Prostate gland (tissue), 2 donors: ENCODE measurements around the gene GNAS-AS1. TPM values are rescaled to one million over a fixed set of nuclear protein-coding genes. Genes with fewer than 3 reads are reported as not detected.
A peak's percentile ranks its signal among the peaks of the same experiment; 100 is the strongest.

ENCODE experiments used
- DNase-seq: peaks from one replicate; pipeline ENCODE4 v3.0.0-alpha.2; 2019; ENCODE audit warnings: low spot score
- H3K27ac ChIP-seq, 2 donors: fragments of 200-600 bp; sonication (generic); 2 replicates each; pipeline ENCODE4 v1.5.1; 2017 to 2019
- H3K27me3 ChIP-seq: fragments of 200-600 bp; sonication (generic); replicated peaks from 2 replicates; pipeline ENCODE4 v1.5.1; 2019; ENCODE audit not compliant: insufficient read depth
- H3K36me3 ChIP-seq, 2 donors: fragments of 200-600 bp; sonication (generic); 1 replicate in 1 of 2; 2 replicates in 1 of 2; pipeline versions ENCODE4 v1.5.1 to v1.8.1; 2017 to 2019
- H3K4me1 ChIP-seq: fragments of 200-600 bp; sonication (generic); replicated peaks from 2 replicates; pipeline ENCODE4 v1.5.1; 2019
- H3K4me3 ChIP-seq, 2 donors: fragments of 200-600 bp; sonication (generic); 2 replicates each; pipeline ENCODE4 v1.5.1; 2017 to 2019
- H3K9me3 ChIP-seq: fragments of 200-600 bp; sonication (generic); 2 replicates; pipeline ENCODE4 v1.5.1; 2017
- POLR2A ChIP-seq: fragments of 450-650 bp; IDR thresholded peaks from one replicate; pipeline ENCODE4 v1.6.1; 2016; ENCODE audit warnings: antibody characterized with exemption, mild to moderate bottlenecking
- POLR2AphosphoS5 ChIP-seq: sonication (generic); formaldehyde crosslinking; IDR thresholded peaks from one replicate; pipeline ENCODE4 v1.6.1; 2017; ENCODE audit warnings: antibody characterized with exemption
- WGBS: methylation state at CpG from one replicate; pipeline ENCODE4 v1.1.5; 2018; 5-methylcytosine and 5-hydroxymethylcytosine counted together
- intact Hi-C: fragments of 100-400 bp; cut with DNase I; formaldehyde crosslinking; loops from one replicate; pipeline ENCODE4 v1.14.2; 2022
- total RNA-seq, 2 donors: library from RNA; depleted of rRNA; stranded (reverse); fragments of >200 nt; gene quantifications; one replicate each; pipeline ENCODE4 v1.1.0, GENCODE V29; 2016
- TF ChIP-seq, protein P1 (sequence below), 4 experiments: fragments of 200-600 bp in 2 of 4; fragments of 450-650 bp in 2 of 4; sonication (generic) in 2 of 4; IDR thresholded peaks; 1 replicate in 3 of 4; 2 replicates in 1 of 4; pipeline ENCODE4 v1.5.1; 2016 to 2019; ENCODE audit warnings: antibody characterized with exemption in 4 of 4, mild to moderate bottlenecking in 2 of 4, moderate library complexity in 2 of 4

GNAS-AS1 gene
- total RNA-seq, 2 donors from 2014 or later, result 0.50 to 1.8 TPM

DNA sequence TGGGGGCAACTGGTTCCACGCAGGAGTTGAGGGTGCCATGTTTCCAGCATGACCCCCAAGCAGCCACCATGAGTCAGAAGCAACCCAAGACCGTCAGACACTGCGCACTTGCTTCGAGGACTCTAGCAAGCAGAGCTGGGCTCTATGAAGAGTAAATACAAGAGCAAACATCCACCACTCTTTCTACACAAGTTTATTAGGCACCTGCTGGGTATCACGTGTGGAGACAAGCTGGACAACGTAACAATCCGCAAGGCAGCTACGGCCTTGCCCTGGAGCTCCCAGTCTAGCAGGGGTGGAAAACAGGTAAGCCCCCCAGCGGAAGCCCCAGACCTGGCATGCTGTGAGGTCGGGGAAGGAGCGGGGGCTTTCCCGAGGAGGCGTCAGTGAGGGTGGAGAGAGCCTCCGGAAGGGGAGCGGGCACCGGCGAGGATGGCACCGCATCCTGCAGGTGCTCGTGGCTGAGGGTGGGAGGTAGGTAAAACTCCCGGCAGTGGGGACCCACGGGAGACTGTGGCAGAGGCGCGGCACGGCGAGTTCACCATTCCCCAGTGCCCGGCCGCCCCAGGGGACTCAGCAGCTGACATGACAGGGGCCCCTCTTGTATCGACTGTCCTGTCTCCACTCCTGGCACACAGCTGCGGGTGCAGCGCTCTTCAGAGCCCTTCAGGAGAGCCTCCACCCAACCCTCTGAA is 33.6 kb downstream of the GNAS-AS1 start:
- no peaks in the 10 kb centered on the region for H3K4me1 ChIP-seq
- no peaks in the 10 kb centered on the region for H3K36me3 ChIP-seq
- H3K9me3 ChIP-seq, result no peaks in the 10 kb centered on the region
- no peak overlapping the region for H3K27ac ChIP-seq
- 75% methylated on average over 30 of the region's 30 CpGs for WGBS
- intact Hi-C loops, result no loop called here
- TF ChIP-seq POLR2AphosphoS5 (peak; percentile 82), POLR2A (no peak)
- H3K4me3 ChIP-seq, result no peak overlapping the region
- H3K27me3 ChIP-seq, result no peaks in the 10 kb centered on the region
- DNase-seq, result peak; percentile 53

DNA sequence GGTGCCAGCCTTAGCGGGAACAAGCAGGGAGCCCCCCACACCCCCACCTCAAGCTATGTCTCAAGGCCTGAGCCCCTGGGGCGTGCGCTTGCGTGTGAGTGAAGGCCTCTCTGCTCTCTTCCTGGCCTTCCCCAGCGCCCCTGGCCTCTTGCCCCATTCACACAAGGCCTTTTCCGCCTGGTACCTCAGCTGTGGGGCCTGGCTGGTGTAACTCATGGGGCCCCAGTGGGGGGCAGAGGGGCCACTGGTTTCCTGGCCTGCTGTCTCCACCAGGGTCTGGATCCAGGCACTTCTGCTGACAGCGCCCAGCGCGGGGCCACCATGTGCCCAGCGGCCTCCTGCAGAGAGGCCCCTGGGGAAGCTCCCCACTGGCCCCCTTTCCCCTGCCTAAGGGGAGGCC is 34.7 kb downstream of the GNAS-AS1 start:
- no peak for TF ChIP-seq POLR2AphosphoS5
- TF ChIP-seq, protein P1, sequence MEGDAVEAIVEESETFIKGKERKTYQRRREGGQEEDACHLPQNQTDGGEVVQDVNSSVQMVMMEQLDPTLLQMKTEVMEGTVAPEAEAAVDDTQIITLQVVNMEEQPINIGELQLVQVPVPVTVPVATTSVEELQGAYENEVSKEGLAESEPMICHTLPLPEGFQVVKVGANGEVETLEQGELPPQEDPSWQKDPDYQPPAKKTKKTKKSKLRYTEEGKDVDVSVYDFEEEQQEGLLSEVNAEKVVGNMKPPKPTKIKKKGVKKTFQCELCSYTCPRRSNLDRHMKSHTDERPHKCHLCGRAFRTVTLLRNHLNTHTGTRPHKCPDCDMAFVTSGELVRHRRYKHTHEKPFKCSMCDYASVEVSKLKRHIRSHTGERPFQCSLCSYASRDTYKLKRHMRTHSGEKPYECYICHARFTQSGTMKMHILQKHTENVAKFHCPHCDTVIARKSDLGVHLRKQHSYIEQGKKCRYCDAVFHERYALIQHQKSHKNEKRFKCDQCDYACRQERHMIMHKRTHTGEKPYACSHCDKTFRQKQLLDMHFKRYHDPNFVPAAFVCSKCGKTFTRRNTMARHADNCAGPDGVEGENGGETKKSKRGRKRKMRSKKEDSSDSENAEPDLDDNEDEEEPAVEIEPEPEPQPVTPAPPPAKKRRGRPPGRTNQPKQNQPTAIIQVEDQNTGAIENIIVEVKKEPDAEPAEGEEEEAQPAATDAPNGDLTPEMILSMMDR (IDR thresholded peaks at IDR 0.05), result no peak
- TF ChIP-seq POLR2A, result no peak
- Histone ChIP-seq H3K4me3 (no peak overlapping the region), H3K27me3 (no peaks in the 10 kb centered on the region), H3K36me3 (no peaks in the 10 kb centered on the region), H3K9me3 (no peaks in the 10 kb centered on the region), H3K4me1 (no peaks in the 10 kb centered on the region), H3K27ac (no peak overlapping the region)
- no peak for DNase-seq
- 91% methylated on average over 10 of the region's 10 CpGs for WGBS
- intact Hi-C loops, result no loop called here

DNA sequence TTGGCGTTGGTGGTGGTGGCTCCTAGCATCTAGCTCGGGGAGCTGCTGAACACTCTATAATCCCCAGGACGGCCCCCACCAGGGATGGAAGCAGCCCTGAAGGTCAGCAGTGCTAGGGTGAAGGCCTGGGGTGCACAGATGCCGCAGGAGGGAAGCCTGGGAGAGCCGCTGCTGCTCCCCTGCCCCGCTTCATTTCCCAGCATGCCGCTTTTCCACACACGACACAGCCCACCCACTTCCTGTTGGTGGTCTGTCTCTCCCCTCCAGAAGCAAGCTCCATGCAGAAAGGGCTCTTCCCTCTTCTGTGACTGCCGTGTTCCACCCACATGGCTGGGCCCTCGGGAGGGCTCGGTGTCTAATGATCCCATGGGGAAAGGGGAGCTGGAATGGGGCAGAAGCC is 35.3 kb downstream of the GNAS-AS1 start:
- no peaks in the 10 kb centered on the region for H3K4me1 ChIP-seq
- intact Hi-C loops, result no loop called here
- no peaks in the 10 kb centered on the region for H3K27me3 ChIP-seq
- no peak for DNase-seq
- no peaks in the 10 kb centered on the region for H3K36me3 ChIP-seq
- H3K4me3 ChIP-seq, result no peak overlapping the region
- 84% methylated on average over 11 of the region's 11 CpGs for WGBS
- no peak for TF ChIP-seq POLR2AphosphoS5
- TF ChIP-seq, protein P1 (IDR thresholded peaks at IDR 0.05), result no peak
- TF ChIP-seq POLR2A, result no peak
- no peaks in the 10 kb centered on the region for H3K9me3 ChIP-seq
- H3K27ac ChIP-seq, result no peak overlapping the region

DNA sequence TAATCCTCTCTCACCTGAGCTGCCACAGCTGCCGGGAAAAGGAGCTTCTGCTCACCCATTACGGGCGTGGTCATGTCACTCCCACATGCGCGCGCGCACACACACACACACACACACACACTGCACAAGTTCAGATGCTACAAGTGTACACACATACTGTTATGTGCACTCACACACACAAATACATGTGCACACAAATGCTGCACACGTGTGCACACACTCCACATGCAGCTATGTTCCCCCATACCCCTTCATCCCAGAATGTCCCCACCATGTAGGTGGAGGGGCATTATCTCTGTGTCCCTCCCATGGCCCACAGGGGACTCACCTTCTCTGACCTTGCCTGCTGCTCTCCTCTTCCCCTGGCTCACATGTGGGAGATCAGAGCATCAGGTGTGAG is 37.3 kb downstream of the GNAS-AS1 start:
- Histone ChIP-seq H3K4me1 (no peaks in the 10 kb centered on the region), H3K36me3 (no peaks in the 10 kb centered on the region), H3K4me3 (no peak overlapping the region), H3K27me3 (no peaks in the 10 kb centered on the region), H3K27ac (no peak overlapping the region), H3K9me3 (no peaks in the 10 kb centered on the region)
- 74% methylated on average over 8 of the region's 8 CpGs for WGBS
- no peak for DNase-seq
- TF ChIP-seq, protein P1 (IDR thresholded peaks at IDR 0.05), result no peak
- no peak for TF ChIP-seq POLR2A
- TF ChIP-seq POLR2AphosphoS5, result no peak
- intact Hi-C loops, result no loop called here

DNA sequence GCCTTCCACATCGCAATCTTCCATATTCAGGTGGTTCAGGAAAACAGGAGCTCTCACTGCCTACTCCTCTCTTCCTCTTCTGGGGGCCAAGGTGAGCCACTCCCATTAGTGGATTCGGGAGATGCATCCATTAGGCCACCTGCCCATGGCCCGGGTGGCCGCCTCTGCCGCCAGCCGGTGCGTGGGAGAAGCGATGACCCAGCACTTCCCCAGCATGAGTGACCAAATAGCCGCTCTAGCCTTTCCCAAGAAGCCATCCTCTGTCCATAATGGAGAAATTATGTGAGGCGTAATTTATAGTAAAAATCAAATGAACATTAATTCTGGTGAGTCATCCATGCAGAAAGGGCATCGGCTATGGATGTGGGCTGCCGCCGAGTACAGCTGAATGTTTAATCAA is 39.4 kb downstream of the GNAS-AS1 start:
- no peaks in the 10 kb centered on the region for H3K36me3 ChIP-seq
- no peak overlapping the region for H3K27ac ChIP-seq
- WGBS, result 95% methylated on average over 13 of the region's 13 CpGs
- intact Hi-C loops, result no loop called here
- no peaks in the 10 kb centered on the region for H3K27me3 ChIP-seq
- H3K4me3 ChIP-seq, result no peak overlapping the region
- no peak for TF ChIP-seq POLR2AphosphoS5
- TF ChIP-seq POLR2A, result no peak
- TF ChIP-seq, protein P1 (IDR thresholded peaks at IDR 0.05), result no peak
- DNase-seq, result no peak
- H3K9me3 ChIP-seq, result no peaks in the 10 kb centered on the region
- no peaks in the 10 kb centered on the region for H3K4me1 ChIP-seq
